ENCODE data around the gene TTLL11.

- TF ChIP-seq CTCF (IDR thresholded peaks at IDR 0.05) (no peak), POLR2AphosphoS5 (IDR thresholded peaks at IDR 0.05) (no peak)
Observed at GRCh38 chr9:122058051-122058450, 35.1 kb downstream of the TTLL11 start.

Data from esophagus muscularis mucosa (tissue), 3 donors.